ENCODE results near the gene ACKR1.
A peak's percentile ranks its signal among the peaks of the same experiment; 100 is the strongest.

The ACKR1 gene

GRCh38 chr1:159204161-159205141 lies at the start of gene ACKR1:
Gene ACKR1 (plus strand): TSS chr1:159204875. CDS start chr1:159204960, 85 bp downstream.
- DNase-seq: no peak

- peak; percentile 81 for DNase-seq
These were observed 43.5 kb upstream of the ACKR1 start for GRCh38 chr1:159161001-159161718.

GRCh38 chr1:159161719-159162026 lies 43.0 kb upstream of the ACKR1 start:
- no peak for DNase-seq

- DNase-seq: no peak
These were observed 42.0 kb upstream of the ACKR1 start for GRCh38 chr1:159162516-159163265.

- no peak for DNase-seq
These were observed 41.0 kb upstream of the ACKR1 start for GRCh38 chr1:159163614-159164228.

- DNase-seq: no peak
These were observed 36.6 kb upstream of the ACKR1 start for GRCh38 chr1:159168043-159168442.

- no peak for DNase-seq
These were observed 34.0 kb upstream of the ACKR1 start for GRCh38 chr1:159170639-159171038.

GRCh38 chr1:159171254-159171687 lies 33.4 kb upstream of the ACKR1 start, which contains the start of gene CADM3:
Gene CADM3 (plus strand): TSS chr1:159171615. CDS start chr1:159171766, 151 bp downstream.
- peak; percentile 49 for DNase-seq

GRCh38 chr1:159171688-159172501 lies 32.8 kb upstream of the ACKR1 start:
- DNase-seq: no peak

GRCh38 chr1:159172614-159173291 lies 31.9 kb upstream of the ACKR1 start:
- peak; percentile 23 for DNase-seq

GRCh38 chr1:159173320-159173719 lies 31.4 kb upstream of the ACKR1 start:
- DNase-seq: no peak

GRCh38 chr1:159175571-159175970 lies 29.1 kb upstream of the ACKR1 start:
- DNase-seq: no peak

GRCh38 chr1:159177272-159177907 lies 27.3 kb upstream of the ACKR1 start:
- DNase-seq: no peak

- no peak for DNase-seq
These were observed 24.8 kb upstream of the ACKR1 start for GRCh38 chr1:159179906-159180305.

- no peak for DNase-seq
These were observed 24.2 kb upstream of the ACKR1 start for GRCh38 chr1:159180516-159180915.

GRCh38 chr1:159181328-159182024 lies 23.2 kb upstream of the ACKR1 start:
- DNase-seq: no peak

- DNase-seq: no peak
These were observed 20.5 kb upstream of the ACKR1 start for GRCh38 chr1:159184201-159184600.

- DNase-seq: no peak
These were observed 19.6 kb upstream of the ACKR1 start for GRCh38 chr1:159185121-159185520.

GRCh38 chr1:159187033-159187432 lies 17.6 kb upstream of the ACKR1 start:
- no peak for DNase-seq
